DMS53 (cell line): Measurements from ENCODE around the gene TMEM204.

Experiments
- DNase-seq: peaks from one replicate; lab custom pipeline; 2025; lab: John Stamatoyannopoulos, UW

Gene TMEM204

GRCh38 chr16:1520461-1520860 is 13.0 kb upstream of the TMEM204 start:
- no peak for DNase-seq

- DNase-seq: no peak
Measured at GRCh38 chr16:1523581-1524245, 9.8 kb upstream of the TMEM204 start.

DNA sequence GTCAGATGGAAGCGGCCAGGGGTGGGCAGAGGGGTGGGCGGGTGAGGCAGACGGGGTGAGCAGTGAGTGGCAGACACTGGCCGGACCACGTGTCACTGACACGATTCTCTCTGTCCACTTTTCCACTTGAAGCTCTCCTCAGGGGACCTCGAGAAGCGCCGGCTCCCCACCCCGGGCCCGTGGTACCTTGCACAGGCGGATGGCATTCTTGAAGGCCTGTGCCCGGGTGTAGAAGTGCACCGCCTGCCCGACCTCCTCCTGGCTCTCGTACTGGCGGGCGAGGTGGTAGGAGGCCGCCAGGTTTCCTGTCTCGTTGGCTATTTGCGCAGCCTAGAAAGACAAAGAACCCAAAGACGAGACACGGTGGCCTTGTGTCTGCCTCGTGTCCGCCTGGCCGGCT is 9.1 kb upstream of the TMEM204 start:
- no peak for DNase-seq

- no peak for DNase-seq
Measured at GRCh38 chr16:1525871-1526607, 7.4 kb upstream of the TMEM204 start.

GRCh38 chr16:1526608-1527555 is 6.6 kb upstream of the TMEM204 start:
- no peak for DNase-seq

DNA sequence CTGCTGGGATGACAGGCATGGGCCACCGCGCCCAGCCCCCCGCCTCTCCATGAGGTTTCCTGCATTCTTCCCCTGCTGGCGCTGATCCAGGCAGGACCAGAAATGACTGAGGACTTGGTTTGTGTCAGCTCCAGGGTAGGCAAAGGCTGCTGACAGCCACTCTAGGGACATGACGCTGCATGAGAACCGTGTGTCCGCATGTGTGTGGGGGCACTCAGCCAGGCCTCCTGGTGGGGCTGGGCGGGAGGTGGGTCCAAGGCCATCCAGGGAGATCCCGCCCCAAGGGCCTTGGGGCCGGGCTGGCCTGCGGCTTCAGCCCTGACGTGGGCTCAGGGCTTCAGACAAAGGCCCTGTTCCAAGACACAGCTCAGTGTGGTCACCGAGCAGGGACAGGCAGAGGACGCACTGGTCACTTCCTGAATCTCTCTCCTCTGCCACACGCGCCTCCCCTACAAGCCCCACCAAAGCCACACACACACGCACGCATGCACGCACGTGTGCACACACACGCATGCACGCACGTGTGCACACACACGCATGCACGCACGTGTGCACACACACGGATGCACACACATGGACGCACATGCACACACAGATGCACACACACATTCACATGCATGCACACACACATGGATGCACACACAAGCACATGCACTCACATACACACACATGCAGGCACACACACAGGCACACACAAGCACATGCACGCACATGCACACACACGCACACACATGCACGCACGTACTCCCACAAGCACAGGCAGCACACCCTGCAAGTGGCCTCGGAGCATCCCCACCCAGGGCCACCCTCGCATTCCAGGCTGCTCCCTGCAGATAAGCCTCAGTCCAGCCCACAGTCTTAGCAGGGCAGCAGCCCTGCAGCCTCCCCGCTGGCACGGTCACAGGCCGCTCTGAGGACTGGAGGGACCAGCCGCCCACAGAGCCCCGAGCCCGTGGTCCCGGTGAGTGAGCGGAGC is 5.3 kb upstream of the TMEM204 start:
- no peak for DNase-seq

- DNase-seq: no peak
Measured at GRCh38 chr16:1528921-1529537, 4.4 kb upstream of the TMEM204 start.

- no peak for DNase-seq
Measured at GRCh38 chr16:1530349-1530882, 3.0 kb upstream of the TMEM204 start.

DNA sequence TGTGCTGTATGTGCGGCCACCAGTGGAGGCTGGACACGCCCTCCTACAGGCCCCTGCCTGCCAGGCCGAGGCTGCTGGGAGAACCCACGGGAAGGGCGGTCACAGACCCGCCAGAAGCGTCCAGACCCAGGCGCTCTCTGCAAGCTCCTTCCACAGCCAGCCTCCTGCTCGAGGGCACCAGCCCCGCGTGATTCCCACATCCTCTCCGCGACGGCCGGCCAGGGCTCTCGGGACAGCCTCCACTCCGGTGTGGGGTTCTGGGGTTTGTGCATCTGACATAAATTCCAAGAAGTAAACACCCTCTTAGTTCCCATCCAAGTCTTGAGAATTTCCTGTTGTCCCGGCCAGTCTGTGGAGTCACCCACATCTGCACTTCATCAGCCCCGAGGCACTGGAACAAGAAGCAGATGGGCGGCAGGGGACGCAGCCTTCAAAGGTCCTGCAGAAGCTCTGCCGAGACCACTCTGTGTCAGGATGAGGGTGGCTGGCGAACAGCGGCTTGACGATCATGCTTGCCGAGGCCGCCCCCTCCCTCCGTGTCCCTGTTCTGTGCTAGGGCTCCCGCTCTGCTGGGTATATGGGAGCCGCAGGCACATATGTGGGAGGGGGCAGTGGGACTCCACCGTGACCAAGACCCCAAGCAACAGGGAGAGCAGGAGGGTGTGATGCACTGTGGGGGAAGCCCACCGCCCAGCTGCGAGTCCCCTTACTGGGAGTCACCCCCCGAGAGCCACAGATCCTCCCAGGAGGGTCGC is 2.4 kb upstream of the TMEM204 start:
- no peak for DNase-seq

- no peak for DNase-seq
Measured at GRCh38 chr16:1531638-1531910, 1.9 kb upstream of the TMEM204 start.

DNA sequence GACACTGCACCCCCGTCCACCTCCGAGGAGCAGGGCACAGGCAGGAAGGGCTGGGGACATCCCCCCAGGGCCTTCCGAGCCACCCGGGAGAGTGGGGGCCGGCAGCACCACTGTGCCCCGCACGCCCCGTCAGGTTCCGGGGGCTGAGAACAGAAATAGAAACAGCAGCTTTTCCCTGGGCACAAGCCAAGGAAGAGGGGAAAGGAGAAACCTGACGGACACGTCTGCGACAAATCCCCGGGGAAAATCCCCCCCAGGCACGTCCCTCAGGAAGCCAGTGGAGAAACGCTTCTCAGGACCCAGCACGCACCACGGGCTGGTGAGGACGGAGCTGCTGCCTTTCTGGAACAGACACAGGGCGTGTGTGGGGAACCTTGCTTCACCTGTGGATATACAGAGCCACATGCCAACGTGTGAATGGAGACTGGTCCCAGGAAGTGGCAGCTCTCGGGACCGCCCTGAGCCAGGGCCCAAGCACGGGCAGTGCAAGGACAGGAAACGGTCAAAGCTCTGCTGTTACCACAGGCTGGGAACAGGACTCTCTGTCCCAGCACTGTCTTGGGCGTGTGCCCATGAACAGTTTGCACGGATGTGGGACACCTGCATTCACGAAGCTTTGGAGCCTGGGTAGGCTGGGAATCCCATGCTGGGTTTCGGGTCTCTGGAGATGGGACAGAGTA is 1.2 kb upstream of the TMEM204 start:
- no peak for DNase-seq

DNA sequence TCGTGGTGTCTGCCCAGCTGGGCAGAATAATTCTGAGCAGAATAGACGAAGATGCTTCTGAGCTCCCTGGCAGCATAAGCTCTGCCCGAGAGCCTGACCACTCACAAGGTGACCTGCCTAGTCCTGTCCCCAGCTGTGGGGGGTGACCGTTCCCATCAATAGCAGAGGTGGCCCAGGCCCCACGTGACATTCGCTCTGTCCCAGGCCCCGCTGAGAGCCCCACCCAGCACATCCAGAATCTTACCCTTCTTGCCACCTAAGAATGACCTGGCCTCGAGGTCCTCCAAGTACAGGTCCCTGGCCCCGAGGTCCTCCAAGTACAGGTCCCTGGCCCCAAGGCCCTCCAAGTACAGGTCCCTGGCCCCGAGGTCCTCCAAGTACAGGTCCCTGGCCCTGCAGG is 695 bp upstream of the TMEM204 start:
- no peak for DNase-seq

- DNase-seq: no peak
Measured at GRCh38 chr16:1534021-1535020, 855 bp downstream of the TMEM204 start.

- DNase-seq: no peak
Measured at GRCh38 chr16:1535391-1536291, 2.2 kb downstream of the TMEM204 start.

- no peak for DNase-seq
Measured at GRCh38 chr16:1536601-1537000, 3.1 kb downstream of the TMEM204 start.

DNA sequence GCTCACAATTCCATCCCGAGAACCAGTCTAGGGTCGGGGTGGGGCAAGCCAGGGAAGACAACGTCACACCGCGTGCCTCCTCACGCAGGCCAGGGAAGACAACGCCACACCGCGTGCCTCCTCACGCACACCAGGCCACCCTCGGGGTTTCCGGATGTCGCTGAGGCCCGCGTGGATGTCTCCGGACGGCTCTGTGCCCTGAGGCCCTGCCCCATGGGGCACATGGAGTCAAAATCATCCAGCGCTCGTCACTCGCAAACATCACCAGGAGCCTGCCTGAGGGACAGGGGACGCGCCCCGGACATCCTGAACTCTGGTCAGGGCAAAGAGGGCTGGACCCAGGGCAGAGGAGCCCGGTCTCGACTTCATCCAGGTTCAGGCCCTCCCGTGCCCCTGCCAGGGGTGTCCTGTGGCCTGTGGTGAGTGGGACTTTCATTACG is 3.7 kb downstream of the TMEM204 start:
- no peak for DNase-seq

GRCh38 chr16:1537763-1538289 is 4.4 kb downstream of the TMEM204 start:
- DNase-seq: no peak
